ENCODE data around the gene TMBIM4.

GRCh38 chr12:66132408-66132807 is 37.4 kb downstream of the TMBIM4 start:
- TF ChIP-seq CTCF (conservative IDR thresholded peaks at IDR 0.05 in 1 of 2, IDR thresholded peaks at IDR 0.05 in 1 of 2; ENCODE audit: extremely low read depth in 1 of 2, insufficient read depth in 1 of 2, low read depth in 1 of 2, low read length in 2 of 2) (no peak), EZH2 (IDR thresholded peaks at IDR 0.05; ENCODE audit: borderline replicate concordance, low read length) (no peak)

Data from mammary epithelial cell (primary cell).